PC-3 (cell line): ENCODE results near the gene CCDC183. TPM values are rescaled to one million over a fixed set of nuclear protein-coding genes. Genes with fewer than 3 reads are reported as not detected.

Experiments
- ATAC-seq: fragments of 200-7000 bp; cut with Tn5 transposase; 2 replicates; pipeline ENCODE4 v1.9.1; 2020; ENCODE audit warnings: mild to moderate bottlenecking, moderate library complexity
- BruUV-seq: library from RNA; stranded (reverse); fragments of 400-500 nt; replicated peaks from 2 replicates; lab custom pipeline; 2021; lab: Mats Ljungman, UMichigan
- CTCF ChIA-PET: fragments of 300-600 bp; sonication (Branson Sonifier 250); formaldehyde crosslinking; loops from one replicate; lab custom pipeline; 2022; ENCODE audit warnings: antibody characterized with exemption; lab: Charles Lee
- POLR2A ChIA-PET: fragments of 300-600 bp; sonication (Branson Sonifier 250); formaldehyde crosslinking; loops from one replicate; lab custom pipeline; 2022; ENCODE audit warnings: antibody characterized with exemption; ENCODE audit not compliant: unreplicated experiment; lab: Charles Lee
- DNase-seq: peaks from one replicate; pipeline ENCODE4 v3.0.0-alpha.2; 2015
- H2AFZ ChIP-seq: fragments of 300-600 bp; sonication (generic); 2 replicates; pipeline ENCODE4 v1.6.0; 2016; ENCODE audit warnings: antibody characterized with exemption, low read length
- H3F3A ChIP-seq: fragments of 300-600 bp; sonication (generic); one replicate; pipeline ENCODE4 v1.6.0; 2017; ENCODE audit warnings: antibody characterized with exemption, low read length, control low read depth, mild to moderate bottlenecking; ENCODE audit not compliant: unreplicated experiment
- H3K27ac ChIP-seq: fragments of 300-600 bp; sonication (generic); 2 replicates; pipeline ENCODE4 v1.5.1; 2016; ENCODE audit warnings: mild to moderate bottlenecking, low read length
- H3K27me3 ChIP-seq: fragments of 300-600 bp; sonication (generic); 2 replicates; pipeline ENCODE4 v1.6.1; 2016; ENCODE audit warnings: low read length, mixed read lengths
- H3K36me3 ChIP-seq: fragments of 300-600 bp; sonication (generic); 2 replicates; pipeline ENCODE4 v1.6.1; 2016; ENCODE audit warnings: low read depth, mixed run types, low read length, mixed read lengths
- H3K4me1 ChIP-seq: fragments of 300-600 bp; sonication (generic); 2 replicates; pipeline ENCODE4 v1.5.1; 2016; ENCODE audit warnings: low read length; ENCODE audit not compliant: insufficient read depth
- H3K4me2 ChIP-seq: fragments of 300-600 bp; sonication (generic); 2 replicates; pipeline ENCODE4 v1.6.0; 2016; ENCODE audit warnings: low read length
- H3K4me3 ChIP-seq: fragments of 300-600 bp; sonication (generic); 2 replicates; pipeline ENCODE4 v1.5.1; 2016; ENCODE audit warnings: mild to moderate bottlenecking, low read length, mixed read lengths
- H3K79me2 ChIP-seq: fragments of 300-600 bp; sonication (generic); 2 replicates; pipeline ENCODE4 v1.6.1; 2017; ENCODE audit warnings: low read length, mixed read lengths
- H3K9ac ChIP-seq: fragments of 300-600 bp; sonication (generic); 2 replicates; pipeline ENCODE4 v1.6.0; 2016; ENCODE audit warnings: mild to moderate bottlenecking, low read length
- H3K9me2 ChIP-seq: fragments of 300-600 bp; sonication (generic); replicated peaks from 2 replicates; pipeline ENCODE4 v1.6.1; 2016; ENCODE audit warnings: mixed run types, low read length, mixed read lengths
- H3K9me3 ChIP-seq: fragments of 300-600 bp; sonication (generic); 2 replicates; pipeline ENCODE4 v1.6.1; 2016; ENCODE audit warnings: low read length, mixed read lengths
- H4K20me1 ChIP-seq: fragments of 300-600 bp; sonication (generic); 2 replicates; pipeline ENCODE4 v1.6.1; 2016; ENCODE audit warnings: low read length, mixed read lengths
- CTCF ChIP-seq: fragments of 300-600 bp; sonication (generic); conservative IDR thresholded peaks from 2 replicates; pipeline ENCODE4 v1.5.1; 2017; ENCODE audit warnings: antibody characterized with exemption, low read depth, mild to moderate bottlenecking, low read length
- EZH2 ChIP-seq: fragments of 300-600 bp; sonication (generic); IDR thresholded peaks from one replicate; pipeline ENCODE4 v1.6.1; 2017; ENCODE audit warnings: antibody characterized with exemption, mild to moderate bottlenecking, low read length; ENCODE audit not compliant: unreplicated experiment
- EZH2phosphoT487 ChIP-seq: fragments of 300-600 bp; sonication (generic); IDR thresholded peaks from 2 replicates; pipeline ENCODE4 v1.6.1; 2018; ENCODE audit warnings: mild to moderate bottlenecking, antibody characterized with exemption, low read length, borderline replicate concordance
- intact Hi-C: fragments of 100-400 bp; cut with micrococcal nuclease; formaldehyde crosslinking; loops from 2 replicates; pipeline ENCODE4 v1.9.0; 2023
- total RNA-seq: library from RNA; depleted of rRNA; stranded (reverse); fragments of >200 nt; gene quantifications from 2 replicates; pipeline ENCODE4 v1.2.3, GENCODE V29; 2014

Gene CCDC183
- total RNA-seq, 1 experiment from 2014 or later: 0.87 TPM

GRCh38 chr9:136751814-136752213, 44.3 kb upstream of the CCDC183 start:
- ATAC-seq (no peak), DNase-seq (no peak)
- CTCF ChIA-PET: no interaction called here
- H3K4me2 ChIP-seq: no peak overlapping the region
- BruUV-seq: no TSS peak
- H3K4me1 ChIP-seq: no peaks in the 10 kb centered on the region
- no peak overlapping the region for H3K27ac ChIP-seq
- TF ChIP-seq EZH2phosphoT487 (no peak), EZH2 (no peak), CTCF (no peak)
- no peaks in the 10 kb centered on the region for H3K79me2 ChIP-seq
- no peaks in the 10 kb centered on the region for H3K36me3 ChIP-seq
- H4K20me1 ChIP-seq: no peaks in the 10 kb centered on the region
- no peaks in the 10 kb centered on the region for H3K9me3 ChIP-seq
- H3K27me3 ChIP-seq: no peaks in the 10 kb centered on the region
- no peaks in the 10 kb centered on the region for H3F3A ChIP-seq
- no peak overlapping the region for H3K4me3 ChIP-seq
- no peaks in the 10 kb centered on the region for H3K9me2 ChIP-seq
- no peak overlapping the region for H2AFZ ChIP-seq
- POLR2A ChIA-PET: no interaction called here
- intact Hi-C loops: no loop called here
- no peak overlapping the region for H3K9ac ChIP-seq

GRCh38 chr9:136753371-136754058, 42.6 kb upstream of the CCDC183 start:
- intact Hi-C loops: no loop called here
- no peak overlapping the region for H3K4me3 ChIP-seq
- H3K36me3 ChIP-seq: no peaks in the 10 kb centered on the region
- no peak overlapping the region for H3K27ac ChIP-seq
- TF ChIP-seq EZH2phosphoT487 (no peak), EZH2 (no peak), CTCF (no peak)
- H3F3A ChIP-seq: no peaks in the 10 kb centered on the region
- no peaks in the 10 kb centered on the region for H3K4me1 ChIP-seq
- H3K9me2 ChIP-seq: no peaks in the 10 kb centered on the region
- H3K9me3 ChIP-seq: no peaks in the 10 kb centered on the region
- H3K4me2 ChIP-seq: no peak overlapping the region
- no peak overlapping the region for H2AFZ ChIP-seq
- BruUV-seq: no TSS peak
- H3K79me2 ChIP-seq: no peaks in the 10 kb centered on the region
- CTCF ChIA-PET: no interaction called here
- no peaks in the 10 kb centered on the region for H4K20me1 ChIP-seq
- ATAC-seq (no peak), DNase-seq (no peak)
- POLR2A ChIA-PET: no interaction called here
- no peak overlapping the region for H3K9ac ChIP-seq
- H3K27me3 ChIP-seq: no peaks in the 10 kb centered on the region

- Histone ChIP-seq H3K4me3 (no peak overlapping the region), H2AFZ (no peak overlapping the region), H3K9me3 (no peaks in the 10 kb centered on the region), H3K36me3 (no peaks in the 10 kb centered on the region), H3K9me2 (no peaks in the 10 kb centered on the region), H3K27ac (no peak overlapping the region), H4K20me1 (no peaks in the 10 kb centered on the region), H3K4me1 (no peaks in the 10 kb centered on the region), H3K4me2 (no peak overlapping the region), H3F3A (no peaks in the 10 kb centered on the region), H3K27me3 (no peaks in the 10 kb centered on the region), H3K79me2 (no peaks in the 10 kb centered on the region), H3K9ac (no peak overlapping the region)
- TF ChIP-seq EZH2phosphoT487: no peak
- TF ChIP-seq CTCF: no peak
- TF ChIP-seq EZH2: no peak
- intact Hi-C loops: no loop called here
- ChIA-PET POLR2A (no interaction called here), CTCF (no interaction called here)
- DNase-seq: no peak
- ATAC-seq: no peak
- BruUV-seq: no TSS peak
These were observed 42.0 kb upstream of the CCDC183 start for GRCh38 chr9:136754059-136754572.
